HG03108 (cell line): ENCODE measurements around the gene TMEM138.

Experiments
- ATAC-seq: cut with Tn5 transposase; IDR thresholded peaks from one replicate; pipeline ENCODE4 v1.9.1; 2021; ENCODE audit warnings: moderate library complexity; ENCODE audit not compliant: unreplicated experiment

The TMEM138 gene

GRCh38 chr11:61404641-61405040 lies 42.5 kb downstream of the TMEM138 start:
- no peak for ATAC-seq

DNA sequence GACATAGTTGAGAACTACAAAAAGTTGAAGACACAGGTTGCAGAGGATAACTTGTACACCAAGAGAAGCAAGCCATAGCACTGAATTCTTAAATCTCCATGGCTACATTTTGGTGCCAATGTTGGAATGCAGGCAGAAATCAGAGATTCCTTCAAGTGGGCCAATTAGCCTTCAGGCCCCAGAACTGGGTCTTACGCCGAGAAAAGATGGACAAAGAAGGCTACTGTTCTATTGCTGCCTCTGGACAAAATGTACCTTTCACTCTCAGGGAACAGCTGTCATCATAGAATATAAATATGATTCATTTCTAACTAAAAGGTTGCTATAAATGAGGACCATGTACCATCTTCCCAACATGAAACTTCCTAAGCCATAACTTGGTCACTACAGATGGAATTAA lies 43.9 kb downstream of the TMEM138 start:
- no peak for ATAC-seq

- no peak for ATAC-seq
Observed at GRCh38 chr11:61406991-61407728, 45.0 kb downstream of the TMEM138 start.

DNA sequence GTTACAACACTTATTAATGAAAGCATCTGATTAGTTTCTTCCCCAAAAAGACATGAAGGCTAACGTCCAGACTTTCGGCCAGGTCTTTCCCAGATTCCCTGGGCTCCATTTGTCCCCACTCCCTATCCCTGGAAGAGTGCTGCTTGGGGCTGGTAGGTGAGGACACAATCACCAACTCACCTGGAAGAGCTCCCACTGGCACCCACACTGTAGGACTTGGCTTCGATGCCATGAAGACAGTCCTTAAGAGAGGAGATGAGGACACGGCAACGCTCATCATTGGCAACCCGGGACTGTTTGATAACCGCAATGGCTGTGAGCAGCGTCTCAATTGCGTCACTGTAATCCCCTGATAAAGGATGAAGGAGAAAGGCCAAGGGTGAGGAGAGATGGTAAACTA lies 49.4 kb downstream of the TMEM138 start:
- no peak for ATAC-seq

GRCh38 chr11:61413496-61413895 lies 51.3 kb downstream of the TMEM138 start:
- no peak for ATAC-seq

DNA sequence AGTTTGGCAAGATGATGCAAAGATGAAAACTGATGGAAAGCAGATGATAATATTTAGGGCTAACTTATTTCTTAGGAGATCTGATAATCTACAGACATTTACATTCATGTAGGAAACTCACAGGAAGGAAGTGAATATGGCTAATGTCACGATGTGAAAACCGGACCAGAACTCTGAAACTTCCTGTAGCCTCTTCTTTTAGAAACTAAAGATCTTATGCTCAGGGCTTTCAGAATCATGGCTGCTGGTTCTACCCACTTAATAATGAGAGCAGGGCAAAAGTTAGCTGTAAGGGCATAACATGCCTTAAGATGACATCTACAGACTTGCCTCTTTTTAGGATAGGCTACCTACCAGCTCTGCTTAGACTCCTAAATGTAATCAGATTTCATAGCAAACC lies 52.4 kb downstream of the TMEM138 start:
- no peak for ATAC-seq

- ATAC-seq = no peak
Observed at GRCh38 chr11:61415381-61415780, 53.2 kb downstream of the TMEM138 start.

DNA sequence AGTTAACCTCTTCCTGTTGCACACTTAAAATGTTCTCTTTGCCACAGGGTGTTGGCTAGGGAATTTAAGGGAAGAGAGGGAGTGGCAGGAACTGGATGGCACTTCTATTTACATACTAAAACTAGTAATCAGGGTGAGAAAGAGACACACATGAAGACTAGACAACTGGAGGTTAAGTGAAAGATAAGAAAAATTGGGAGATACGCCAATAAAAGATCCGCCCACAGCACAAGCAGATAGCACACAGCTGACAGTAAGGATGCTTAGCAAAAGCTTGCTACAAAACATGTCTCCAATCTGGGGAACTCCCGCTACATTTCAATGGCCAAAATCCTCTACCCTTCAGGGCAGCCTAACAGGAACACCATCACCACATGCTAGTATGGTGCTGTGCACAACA lies 54.8 kb downstream of the TMEM138 start:
- ATAC-seq = no peak

- ATAC-seq = no peak
Observed at GRCh38 chr11:61417670-61418069, 55.5 kb downstream of the TMEM138 start.

- ATAC-seq = no peak
Observed at GRCh38 chr11:61418136-61418535, 56.0 kb downstream of the TMEM138 start.
